GM19455 (cell line): Measurements from ENCODE around the gene TCP11.

Experiments used
- ATAC-seq: cut with Tn5 transposase; IDR thresholded peaks from one replicate; pipeline ENCODE4 v1.9.1; 2021; ENCODE audit not compliant: unreplicated experiment

TCP11 gene

GRCh38 chr6:35096129-35096862, 44.8 kb downstream of the TCP11 start:
- ATAC-seq: no peak

GRCh38 chr6:35094183-35094582, 47.0 kb downstream of the TCP11 start:
- ATAC-seq: no peak

GRCh38 chr6:35093783-35094182, 47.4 kb downstream of the TCP11 start:
- ATAC-seq: no peak

GRCh38 chr6:35093118-35093445, 48.1 kb downstream of the TCP11 start:
- ATAC-seq: no peak

GRCh38 chr6:35092362-35093117, 48.6 kb downstream of the TCP11 start:
- no peak for ATAC-seq

- no peak for ATAC-seq
Measured at GRCh38 chr6:35091346-35092083, 49.6 kb downstream of the TCP11 start.

- ATAC-seq: no peak
Measured at GRCh38 chr6:35090734-35091133, 50.4 kb downstream of the TCP11 start.

GRCh38 chr6:35089935-35090505, 51.1 kb downstream of the TCP11 start:
- no peak for ATAC-seq

- ATAC-seq: no peak
Measured at GRCh38 chr6:35089216-35089934, 51.8 kb downstream of the TCP11 start.

GRCh38 chr6:35088281-35089215, 52.6 kb downstream of the TCP11 start:
- ATAC-seq: no peak

- ATAC-seq: no peak
Measured at GRCh38 chr6:35087361-35088280, 53.5 kb downstream of the TCP11 start.

GRCh38 chr6:35086636-35087360, 54.3 kb downstream of the TCP11 start:
- ATAC-seq: no peak

- no peak for ATAC-seq
Measured at GRCh38 chr6:35086282-35086632, 54.9 kb downstream of the TCP11 start.

GRCh38 chr6:35085359-35086281, 55.5 kb downstream of the TCP11 start:
- no peak for ATAC-seq

- ATAC-seq: no peak
Measured at GRCh38 chr6:35084511-35085203, 56.5 kb downstream of the TCP11 start.

- no peak for ATAC-seq
Measured at GRCh38 chr6:35084041-35084491, 57.1 kb downstream of the TCP11 start.
